HEK293 (cell line): Measurements from ENCODE around the gene GBP6.

Source experiments
- ATF2 ChIP-seq: fragments of 450-650 bp; formaldehyde crosslinking; IDR thresholded peaks from 2 replicates; pipeline ENCODE4 v1.5.1; 2016; ENCODE audit warnings: missing biosample characterization, missing genetic modification characterization, low read depth
- HOXA7 ChIP-seq: sonication (generic); formaldehyde crosslinking; IDR thresholded peaks from 2 replicates; pipeline ENCODE4 v1.8.1; 2022; ENCODE audit warnings: missing genetic modification reagents, borderline replicate concordance
- KLF1 ChIP-seq: fragments of 450-650 bp; formaldehyde crosslinking; IDR thresholded peaks from 2 replicates; pipeline ENCODE4 v1.5.1; 2016; ENCODE audit warnings: missing biosample characterization, missing genetic modification characterization
- SP3 ChIP-seq: fragments of 450-650 bp; formaldehyde crosslinking; IDR thresholded peaks from 2 replicates; pipeline ENCODE4 v1.5.1; 2016; ENCODE audit warnings: missing biosample characterization, missing genetic modification characterization
- ZBTB17 ChIP-seq: fragments of 450-650 bp; formaldehyde crosslinking; IDR thresholded peaks from 2 replicates; pipeline ENCODE4 v1.5.1; 2016; ENCODE audit warnings: missing biosample characterization, missing genetic modification characterization
- ZFP37 ChIP-seq: fragments of 450-650 bp; formaldehyde crosslinking; IDR thresholded peaks from 2 replicates; pipeline ENCODE4 v1.5.1; 2016; ENCODE audit warnings: missing biosample characterization, missing genetic modification characterization
- ZNF391 ChIP-seq: fragments of 450-650 bp; formaldehyde crosslinking; IDR thresholded peaks from 2 replicates; pipeline ENCODE4 v1.5.1; 2016; ENCODE audit warnings: low read depth, missing biosample characterization, missing genetic modification characterization, borderline replicate concordance
- ZNF777 ChIP-seq: fragments of 450-650 bp; formaldehyde crosslinking; IDR thresholded peaks from 2 replicates; pipeline ENCODE4 v1.5.1; 2017; ENCODE audit warnings: missing biosample characterization, missing genetic modification characterization, borderline replicate concordance
- TF ChIP-seq, protein P1 (sequence below): fragments of 450-650 bp; formaldehyde crosslinking; IDR thresholded peaks from 2 replicates; pipeline ENCODE4 v1.5.1; 2016; ENCODE audit warnings: missing biosample characterization, missing genetic modification characterization
- TF ChIP-seq, protein P2 (sequence below): fragments of 450-650 bp; formaldehyde crosslinking; IDR thresholded peaks from 2 replicates; pipeline ENCODE4 v1.5.1; 2016; ENCODE audit warnings: missing biosample characterization, missing genetic modification characterization
- TF ChIP-seq, protein P3 (sequence below): fragments of 450-650 bp; formaldehyde crosslinking; IDR thresholded peaks from 2 replicates; pipeline ENCODE4 v1.5.1; 2017; ENCODE audit warnings: missing biosample characterization, missing genetic modification characterization

DNA sequence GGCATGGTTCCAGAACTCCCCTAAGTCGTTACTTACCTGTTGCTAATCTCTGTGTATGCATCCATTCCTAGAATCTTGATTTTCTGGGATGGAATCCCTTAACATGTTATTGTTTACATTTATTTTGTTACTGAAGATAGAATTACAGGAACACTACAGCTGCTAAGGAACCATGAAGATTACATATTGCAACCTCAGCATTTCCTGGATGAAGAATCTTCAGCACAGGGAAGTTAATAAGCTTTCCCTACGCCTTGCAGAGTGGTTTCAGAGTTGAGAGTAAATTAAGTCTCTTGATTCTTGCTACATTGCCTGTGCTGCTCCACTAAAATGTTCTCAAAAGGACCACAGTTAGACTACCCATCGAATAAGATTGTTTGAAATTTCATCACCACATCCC, 31.4 kb upstream of the GBP6 start:
- TF ChIP-seq SP3 (tag by site-specific recombination) = no peak
- TF ChIP-seq HOXA7 (CRISPR knock-in tag) = no peak
- TF ChIP-seq, protein P1, sequence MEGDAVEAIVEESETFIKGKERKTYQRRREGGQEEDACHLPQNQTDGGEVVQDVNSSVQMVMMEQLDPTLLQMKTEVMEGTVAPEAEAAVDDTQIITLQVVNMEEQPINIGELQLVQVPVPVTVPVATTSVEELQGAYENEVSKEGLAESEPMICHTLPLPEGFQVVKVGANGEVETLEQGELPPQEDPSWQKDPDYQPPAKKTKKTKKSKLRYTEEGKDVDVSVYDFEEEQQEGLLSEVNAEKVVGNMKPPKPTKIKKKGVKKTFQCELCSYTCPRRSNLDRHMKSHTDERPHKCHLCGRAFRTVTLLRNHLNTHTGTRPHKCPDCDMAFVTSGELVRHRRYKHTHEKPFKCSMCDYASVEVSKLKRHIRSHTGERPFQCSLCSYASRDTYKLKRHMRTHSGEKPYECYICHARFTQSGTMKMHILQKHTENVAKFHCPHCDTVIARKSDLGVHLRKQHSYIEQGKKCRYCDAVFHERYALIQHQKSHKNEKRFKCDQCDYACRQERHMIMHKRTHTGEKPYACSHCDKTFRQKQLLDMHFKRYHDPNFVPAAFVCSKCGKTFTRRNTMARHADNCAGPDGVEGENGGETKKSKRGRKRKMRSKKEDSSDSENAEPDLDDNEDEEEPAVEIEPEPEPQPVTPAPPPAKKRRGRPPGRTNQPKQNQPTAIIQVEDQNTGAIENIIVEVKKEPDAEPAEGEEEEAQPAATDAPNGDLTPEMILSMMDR (tag by site-specific recombination) = no peak
- TF ChIP-seq ZNF391 (tag by site-specific recombination) = no peak
- no peak for TF ChIP-seq ZFP37
- TF ChIP-seq, protein P2, sequence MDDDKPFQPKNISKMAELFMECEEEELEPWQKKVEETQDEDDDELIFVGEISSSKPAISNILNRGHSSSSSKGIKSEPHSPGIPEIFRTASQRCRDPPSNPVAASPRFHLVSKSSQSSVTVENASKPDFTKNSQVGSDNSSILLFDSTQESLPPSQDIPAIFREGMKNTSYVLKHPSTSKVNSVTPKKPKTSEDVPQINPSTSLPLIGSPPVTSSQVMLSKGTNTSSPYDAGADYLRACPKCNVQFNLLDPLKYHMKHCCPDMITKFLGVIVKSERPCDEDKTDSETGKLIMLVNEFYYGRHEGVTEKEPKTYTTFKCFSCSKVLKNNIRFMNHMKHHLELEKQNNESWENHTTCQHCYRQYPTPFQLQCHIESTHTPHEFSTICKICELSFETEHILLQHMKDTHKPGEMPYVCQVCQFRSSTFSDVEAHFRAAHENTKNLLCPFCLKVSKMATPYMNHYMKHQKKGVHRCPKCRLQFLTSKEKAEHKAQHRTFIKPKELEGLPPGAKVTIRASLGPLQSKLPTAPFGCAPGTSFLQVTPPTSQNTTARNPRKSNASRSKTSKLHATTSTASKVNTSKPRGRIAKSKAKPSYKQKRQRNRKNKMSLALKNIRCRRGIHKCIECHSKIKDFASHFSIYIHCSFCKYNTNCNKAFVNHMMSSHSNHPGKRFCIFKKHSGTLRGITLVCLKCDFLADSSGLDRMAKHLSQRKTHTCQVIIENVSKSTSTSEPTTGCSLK (tag by site-specific recombination) = no peak
- TF ChIP-seq ZNF777 (tag by site-specific recombination) = no peak
- no peak for TF ChIP-seq ATF2 (tag by site-specific recombination)
- no peak for TF ChIP-seq KLF1 (tag by site-specific recombination)
- TF ChIP-seq, protein P3, sequence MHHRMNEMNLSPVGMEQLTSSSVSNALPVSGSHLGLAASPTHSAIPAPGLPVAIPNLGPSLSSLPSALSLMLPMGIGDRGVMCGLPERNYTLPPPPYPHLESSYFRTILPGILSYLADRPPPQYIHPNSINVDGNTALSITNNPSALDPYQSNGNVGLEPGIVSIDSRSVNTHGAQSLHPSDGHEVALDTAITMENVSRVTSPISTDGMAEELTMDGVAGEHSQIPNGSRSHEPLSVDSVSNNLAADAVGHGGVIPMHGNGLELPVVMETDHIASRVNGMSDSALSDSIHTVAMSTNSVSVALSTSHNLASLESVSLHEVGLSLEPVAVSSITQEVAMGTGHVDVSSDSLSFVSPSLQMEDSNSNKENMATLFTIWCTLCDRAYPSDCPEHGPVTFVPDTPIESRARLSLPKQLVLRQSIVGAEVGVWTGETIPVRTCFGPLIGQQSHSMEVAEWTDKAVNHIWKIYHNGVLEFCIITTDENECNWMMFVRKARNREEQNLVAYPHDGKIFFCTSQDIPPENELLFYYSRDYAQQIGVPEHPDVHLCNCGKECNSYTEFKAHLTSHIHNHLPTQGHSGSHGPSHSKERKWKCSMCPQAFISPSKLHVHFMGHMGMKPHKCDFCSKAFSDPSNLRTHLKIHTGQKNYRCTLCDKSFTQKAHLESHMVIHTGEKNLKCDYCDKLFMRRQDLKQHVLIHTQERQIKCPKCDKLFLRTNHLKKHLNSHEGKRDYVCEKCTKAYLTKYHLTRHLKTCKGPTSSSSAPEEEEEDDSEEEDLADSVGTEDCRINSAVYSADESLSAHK = no peak
- TF ChIP-seq ZBTB17 (tag by site-specific recombination) = no peak
